Measurements from ENCODE around the gene CRAT.
A peak's percentile ranks its signal among the peaks of the same experiment; 100 is the strongest.
"Not testable (repeated sequence)": the region's sequence is repeated elsewhere in the genome, so short reads cannot be mapped to it uniquely, and the experiment has no call there.

The CRAT gene

GRCh38 chr9:129131300-129132145 lies 20.9 kb upstream of the CRAT start:
- DNase-seq (ENCODE audit: low read depth), result peak; percentile 81
- no peak overlapping the region for H3K4me3 ChIP-seq (ENCODE audit: low read depth, low read length)

GRCh38 chr9:129130791-129131190 lies 20.2 kb upstream of the CRAT start:
- no peak overlapping the region for H3K4me3 ChIP-seq (ENCODE audit: low read depth, low read length)
- no peak for DNase-seq (ENCODE audit: low read depth)
- TF ChIP-seq CTCF (IDR thresholded peaks at IDR 0.05; ENCODE audit: insufficient read depth, low read depth, low read length, missing control alignments), result no peak

More at GRCh38 chr9:129131300-129132145, 20.9 kb upstream of the CRAT start:
- TF ChIP-seq CTCF (IDR thresholded peaks at IDR 0.05; ENCODE audit: insufficient read depth, low read depth, low read length, missing control alignments), result peak; percentile 99

GRCh38 chr9:129130271-129130670 lies 19.7 kb upstream of the CRAT start:
- not testable (repeated sequence) for DNase-seq (ENCODE audit: low read depth); H3K4me3 ChIP-seq (ENCODE audit: low read depth, low read length)

GRCh38 chr9:129128689-129129088 lies 18.1 kb upstream of the CRAT start:
- no peak for TF ChIP-seq CTCF (IDR thresholded peaks at IDR 0.05; ENCODE audit: insufficient read depth, low read depth, low read length, missing control alignments)
- no peak overlapping the region for H3K4me3 ChIP-seq (ENCODE audit: low read depth, low read length)
- no peak for DNase-seq (ENCODE audit: low read depth)

- no peak for TF ChIP-seq CTCF (IDR thresholded peaks at IDR 0.05; ENCODE audit: insufficient read depth, low read depth, low read length, missing control alignments)
- DNase-seq (ENCODE audit: low read depth), result no peak
- H3K4me3 ChIP-seq (ENCODE audit: low read depth, low read length), result no peak overlapping the region
Observed at GRCh38 chr9:129126749-129127618, 16.4 kb upstream of the CRAT start.

GRCh38 chr9:129125478-129125877 lies 14.9 kb upstream of the CRAT start:
- peak; percentile 76 for DNase-seq (ENCODE audit: low read depth)
- TF ChIP-seq CTCF (IDR thresholded peaks at IDR 0.05; ENCODE audit: insufficient read depth, low read depth, low read length, missing control alignments), result no peak
- no peak overlapping the region for H3K4me3 ChIP-seq (ENCODE audit: low read depth, low read length)

GRCh38 chr9:129124506-129125069 lies 14.0 kb upstream of the CRAT start:
- no peak for TF ChIP-seq CTCF (IDR thresholded peaks at IDR 0.05; ENCODE audit: insufficient read depth, low read depth, low read length, missing control alignments)
- no peak for DNase-seq (ENCODE audit: low read depth)
- no peak overlapping the region for H3K4me3 ChIP-seq (ENCODE audit: low read depth, low read length)

- H3K4me3 ChIP-seq (ENCODE audit: low read depth, low read length); DNase-seq (ENCODE audit: low read depth): not testable (repeated sequence)
Observed at GRCh38 chr9:129122976-129123375, 12.4 kb upstream of the CRAT start.

Measured in GM12865 (cell line).